ENCODE results near the gene FILIP1.

The FILIP1 gene

GRCh38 chr6:75334266-75335040 is 159.1 kb downstream of the FILIP1 start:
- DNase-seq (ENCODE audit: low read depth in 3 of 3) = no peak

DNA sequence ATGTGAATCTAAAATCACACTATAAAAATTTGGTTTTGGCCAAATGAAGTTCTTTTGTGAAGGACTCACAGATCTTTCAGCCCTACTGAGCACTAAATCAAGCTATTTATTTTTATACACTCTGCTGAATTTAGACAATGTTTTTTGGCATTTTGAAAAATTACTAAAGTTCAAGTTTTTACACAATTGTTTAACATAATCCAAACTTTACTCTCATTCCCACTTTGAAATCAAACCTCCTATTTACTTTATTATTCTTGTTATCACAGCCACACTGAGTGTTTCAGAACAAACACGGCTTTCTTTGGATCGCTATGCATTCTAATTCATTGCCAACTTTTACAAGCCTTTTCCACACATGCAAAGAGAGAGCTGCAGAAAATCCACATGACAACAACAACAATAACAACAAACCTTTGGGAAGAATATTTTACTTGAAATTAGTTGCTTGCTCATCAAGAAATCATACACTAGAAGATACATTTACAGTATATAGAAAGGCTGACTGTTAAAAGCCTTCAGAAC is 159.9 kb downstream of the FILIP1 start:
- no peak for DNase-seq (ENCODE audit: low read depth in 3 of 3)

DNA sequence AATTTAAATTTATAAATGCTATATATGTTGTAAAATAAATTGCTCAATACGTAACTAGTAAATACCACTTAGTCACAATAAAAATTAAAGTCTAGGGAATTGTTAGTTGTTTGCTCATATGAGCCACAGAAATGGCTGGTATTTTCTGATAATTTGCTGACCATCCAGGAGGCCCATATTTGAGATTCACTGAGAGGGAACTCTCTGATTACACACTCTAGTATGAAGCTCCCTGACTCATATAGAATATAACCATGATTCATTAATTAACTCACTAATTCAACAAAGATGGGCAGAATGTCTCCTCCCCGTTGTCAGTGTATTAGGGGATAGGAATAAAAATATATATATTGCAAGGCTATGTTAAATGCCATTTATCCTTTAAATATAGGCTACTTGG is 162.4 kb downstream of the FILIP1 start:
- no peak for DNase-seq (ENCODE audit: low read depth in 3 of 3)

GRCh38 chr6:75329703-75330102 is 163.9 kb downstream of the FILIP1 start:
- no peak for DNase-seq (ENCODE audit: low read depth in 3 of 3)

DNA sequence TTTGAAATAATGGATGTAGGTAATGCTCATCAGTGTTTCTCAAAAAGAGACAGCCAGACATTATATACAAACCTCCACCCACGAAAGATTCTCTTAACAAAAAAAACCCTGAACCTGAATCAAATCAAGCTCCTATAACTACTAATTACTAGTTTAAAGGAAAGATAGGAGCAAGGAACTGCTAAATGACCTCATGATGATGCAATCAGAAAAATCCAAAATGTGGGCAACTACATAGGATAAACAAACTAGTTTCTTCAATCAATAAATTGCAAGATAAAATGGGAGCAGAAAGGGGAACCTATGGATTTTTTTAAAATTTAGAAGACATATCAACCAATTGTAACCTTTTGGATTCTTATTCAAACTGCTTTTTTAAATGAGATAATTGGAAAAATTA is 165.8 kb downstream of the FILIP1 start:
- no peak for DNase-seq (ENCODE audit: low read depth in 3 of 3)

- DNase-seq (ENCODE audit: low read depth in 3 of 3) = no peak
These were observed 166.9 kb downstream of the FILIP1 start for GRCh38 chr6:75326557-75327258.

- no peak for DNase-seq (ENCODE audit: low read depth in 3 of 3)
These were observed 174.7 kb downstream of the FILIP1 start for GRCh38 chr6:75318900-75319299.

DNA sequence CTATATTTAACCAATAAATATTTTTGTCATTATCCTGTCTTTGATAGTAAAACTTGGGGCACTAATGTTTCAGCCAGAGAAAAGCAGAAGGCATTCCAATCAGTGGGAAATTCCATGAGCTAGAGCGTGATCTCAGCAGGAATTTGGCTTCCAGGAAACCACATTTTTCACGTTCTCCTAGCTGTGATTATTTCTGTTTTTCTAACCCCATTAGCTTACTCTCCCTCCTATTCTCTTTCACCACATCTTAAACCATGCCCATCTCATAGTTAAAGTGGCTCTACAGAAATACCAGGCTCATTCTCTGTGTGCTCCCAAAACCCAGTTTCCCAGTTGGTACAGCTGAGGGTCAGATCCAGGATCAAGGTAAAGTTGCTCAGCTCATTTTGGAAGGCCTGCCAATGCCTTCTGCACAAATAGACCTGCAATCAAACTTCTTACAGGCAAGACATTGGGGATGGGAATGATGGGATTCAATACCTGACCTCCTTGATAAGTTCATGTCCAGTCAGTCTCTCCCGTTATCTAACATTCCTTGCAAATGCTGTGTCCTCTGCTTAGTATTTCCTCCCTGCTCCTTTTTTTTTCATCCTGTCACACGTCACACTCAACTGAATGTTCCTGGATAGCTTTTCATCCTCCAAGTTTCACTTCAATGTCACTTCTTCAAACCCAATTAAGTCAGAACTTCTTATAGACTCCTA is 175.9 kb downstream of the FILIP1 start:
- no peak for DNase-seq (ENCODE audit: low read depth in 3 of 3)

- DNase-seq (ENCODE audit: low read depth in 3 of 3) = no peak
These were observed 177.6 kb downstream of the FILIP1 start for GRCh38 chr6:75315978-75316377.

DNA sequence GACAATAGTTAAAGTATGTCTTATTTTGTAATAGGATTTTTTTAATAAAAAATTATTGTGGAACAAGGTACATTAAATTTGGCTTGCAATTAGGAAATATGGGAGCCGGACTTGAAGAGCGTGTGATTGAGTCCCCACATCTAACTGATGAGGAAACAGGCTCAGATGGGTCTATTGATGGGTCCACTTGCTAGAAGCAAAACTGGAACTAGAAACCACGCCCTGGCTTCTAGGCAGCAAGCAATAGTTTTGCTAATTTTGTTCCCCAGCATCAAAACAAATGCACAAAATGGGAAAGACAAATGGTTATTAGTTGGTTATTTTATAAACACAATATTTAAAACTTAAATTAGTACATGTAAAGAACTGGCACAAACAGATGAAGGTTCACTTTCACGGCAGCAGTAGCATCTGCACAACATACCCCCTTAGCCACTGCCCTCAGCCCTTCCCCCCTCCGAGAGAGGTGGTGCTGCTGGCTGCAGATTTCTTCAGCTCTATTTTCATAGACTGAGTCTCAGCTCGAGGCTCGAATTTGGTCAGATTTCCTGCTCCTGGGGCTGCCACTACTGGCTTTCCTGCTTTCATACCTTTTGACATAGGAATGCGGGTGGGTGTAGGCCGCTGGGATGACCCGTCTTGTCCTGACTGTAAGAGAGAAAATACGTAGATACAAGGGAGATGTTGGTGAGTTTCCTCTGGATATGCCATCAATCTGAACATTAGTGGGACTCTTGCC is 185.2 kb downstream of the FILIP1 start:
- no peak for DNase-seq (ENCODE audit: low read depth in 3 of 3)

GRCh38 chr6:75307364-75308004 is 186.1 kb downstream of the FILIP1 start:
- DNase-seq (ENCODE audit: low read depth in 3 of 3) = no peak

DNA sequence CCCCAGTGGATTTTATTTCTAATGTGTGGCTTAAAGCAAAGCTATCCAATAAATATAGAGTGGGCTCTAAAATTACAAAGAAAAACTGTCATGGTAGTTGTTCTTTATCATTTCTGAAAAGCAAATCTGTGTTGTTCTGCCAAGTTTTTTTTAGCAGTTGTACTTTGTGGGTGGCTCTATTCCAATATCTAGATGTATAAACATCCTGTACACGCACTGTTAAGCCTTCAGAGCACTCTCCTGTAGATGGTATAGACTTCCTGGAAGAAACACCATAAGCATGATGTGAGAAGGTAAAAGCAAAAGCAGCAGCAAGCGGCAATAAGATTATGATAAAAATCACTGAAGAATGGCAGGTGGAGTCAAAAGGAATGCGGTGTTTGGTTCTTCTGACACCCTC is 187.5 kb downstream of the FILIP1 start:
- DNase-seq (ENCODE audit: low read depth in 3 of 3) = no peak

- no peak for DNase-seq (ENCODE audit: low read depth in 3 of 3)
These were observed 188.0 kb downstream of the FILIP1 start for GRCh38 chr6:75305573-75305972.

GRCh38 chr6:75302280-75302679 is 191.3 kb downstream of the FILIP1 start:
- no peak for DNase-seq (ENCODE audit: low read depth in 3 of 3)

- DNase-seq (ENCODE audit: low read depth in 3 of 3) = no peak
These were observed 192.1 kb downstream of the FILIP1 start for GRCh38 chr6:75301537-75301936.

- no peak for DNase-seq (ENCODE audit: low read depth in 3 of 3)
These were observed 192.5 kb downstream of the FILIP1 start for GRCh38 chr6:75301088-75301487.

DNA sequence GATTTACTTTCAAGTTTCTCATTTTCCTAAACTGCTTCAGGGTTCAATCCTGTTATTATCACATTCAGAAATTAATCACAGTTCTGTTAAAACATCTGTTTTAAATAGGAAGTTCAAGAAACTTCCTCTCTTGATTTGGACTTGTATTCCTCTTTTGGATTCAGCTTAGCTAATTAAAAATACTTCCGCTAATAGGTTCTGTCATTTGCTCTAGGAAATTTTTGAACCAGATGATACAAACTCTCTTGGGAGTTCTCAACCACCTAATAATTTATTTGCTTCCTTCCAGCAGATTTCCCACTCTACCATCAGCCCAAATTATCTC is 193.1 kb downstream of the FILIP1 start:
- DNase-seq (ENCODE audit: low read depth in 3 of 3) = no peak

DNA sequence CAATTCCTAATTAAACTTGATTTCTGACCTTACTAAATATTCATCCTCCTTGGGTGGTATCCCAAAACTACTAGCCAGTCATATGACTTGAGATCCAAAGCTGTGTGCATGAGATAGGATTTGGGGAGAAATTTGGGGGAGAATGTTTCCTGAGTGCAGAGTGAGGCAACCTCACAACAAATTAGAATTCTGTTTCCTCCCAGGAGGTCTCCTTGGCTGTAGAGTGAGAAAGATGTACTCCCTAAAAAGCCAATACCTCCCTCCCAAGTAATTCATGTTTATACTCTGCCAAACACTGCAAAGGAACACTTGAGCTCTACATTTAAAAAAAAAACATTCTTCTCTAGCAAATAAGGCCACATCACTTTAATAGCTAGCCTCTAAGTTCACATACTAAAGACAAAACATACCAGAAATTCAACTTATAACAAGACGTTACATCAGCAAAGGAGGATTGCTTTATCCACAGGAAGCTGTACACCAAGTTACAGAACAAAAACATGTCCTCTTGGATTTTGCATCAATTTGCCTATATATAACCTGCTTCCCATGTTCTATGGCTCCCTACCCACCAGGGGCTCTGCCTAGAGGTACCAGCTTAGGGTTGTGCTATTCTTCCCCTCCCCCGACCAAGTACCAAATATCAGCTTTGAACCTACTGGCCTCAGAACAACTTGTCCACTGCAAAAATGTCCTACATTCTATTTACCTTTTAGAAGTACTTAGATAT is 193.6 kb downstream of the FILIP1 start:
- DNase-seq (ENCODE audit: low read depth in 3 of 3) = no peak

DNA sequence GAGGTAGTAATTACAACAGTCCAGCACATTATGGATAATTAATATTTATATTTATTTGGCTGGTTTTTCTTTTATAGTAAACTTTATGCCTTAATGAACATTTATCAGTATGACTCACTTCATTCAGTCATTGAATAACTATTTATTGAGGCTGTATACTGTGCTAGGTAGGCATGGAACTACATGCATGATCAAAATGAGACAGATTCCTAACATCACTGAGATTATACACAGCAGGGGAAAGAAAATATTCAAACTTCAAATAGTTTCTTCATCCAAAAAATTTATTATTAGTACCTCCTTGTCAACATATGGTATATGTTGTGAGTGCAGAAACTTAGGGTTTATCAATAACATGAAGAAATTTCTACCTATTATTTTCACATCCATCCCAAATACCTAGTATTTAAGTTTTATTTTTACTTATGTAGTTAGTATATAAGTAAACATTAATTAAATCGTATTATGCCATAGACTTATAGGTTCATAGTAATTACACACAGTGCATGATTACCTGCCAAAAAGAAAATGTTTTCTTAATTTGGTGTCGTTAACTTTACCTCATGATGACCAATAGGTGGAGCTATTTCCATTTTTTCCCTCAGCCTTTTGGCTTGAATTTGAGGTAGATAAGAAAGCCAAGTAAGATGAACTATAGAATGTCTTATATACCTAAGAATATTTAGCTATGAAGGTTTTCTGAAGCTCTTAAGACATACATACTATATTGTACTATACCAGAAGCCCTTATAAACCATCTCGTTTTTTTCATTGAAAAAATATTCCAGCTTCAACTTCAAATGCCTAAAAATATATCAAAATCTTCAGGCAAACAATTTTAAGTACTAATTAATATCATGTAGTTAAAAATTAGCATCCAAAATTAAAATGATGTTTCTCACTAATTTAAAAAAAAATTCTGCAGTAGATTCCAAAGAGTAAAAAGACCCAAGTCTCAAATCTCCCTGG is 196.5 kb downstream of the FILIP1 start:
- DNase-seq (ENCODE audit: low read depth in 3 of 3) = no peak

DNA sequence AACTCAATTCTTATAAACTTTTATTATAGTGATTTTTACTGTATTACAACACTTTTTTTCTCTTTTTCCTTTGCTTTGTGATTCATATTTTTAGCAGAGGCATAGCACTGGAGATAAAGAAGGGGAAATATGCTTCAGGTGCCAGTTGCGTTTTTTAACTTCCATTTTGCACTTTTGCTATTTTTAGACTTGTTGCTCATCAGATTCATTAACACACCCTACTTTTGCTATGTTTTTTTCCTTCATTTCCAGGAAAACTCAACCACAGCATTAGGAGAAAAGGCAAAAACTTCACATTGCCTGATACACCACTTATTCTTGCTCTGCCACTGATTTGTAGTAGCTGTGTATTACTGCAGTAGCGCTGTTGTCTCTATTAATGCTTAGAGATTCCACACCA is 201.0 kb downstream of the FILIP1 start:
- no peak for DNase-seq (ENCODE audit: low read depth in 3 of 3)

Data from stimulated activated CD4-positive, alpha-beta T cell treated with anti-CD3 and anti-CD28 coated beads, TNF-alpha, amount 100 ng/mL, for 48 hours (primary cell).